Measurements from ENCODE around the gene VARS2.

The VARS2 gene

GRCh38 chr6:30912746-30913520, 1.1 kb upstream of the VARS2 start:
- Mint-ChIP-seq H3K27me3 (ENCODE audit: low read depth) (no peaks in the 10 kb centered on the region), H3K4me1 (peaks cover 54% of the 10 kb centered on the region), H3K36me3 (ENCODE audit: low read depth) (peaks cover 46% of the 10 kb centered on the region), H3K9me3 (no peaks in the 10 kb centered on the region), H3K27ac (peak overlapping the region; percentile 67 to 94 (median 85)), H3K4me3 (peak overlapping the region; percentile 82 to 94 (median 88))
- TF ChIP-seq CTCF (IDR thresholded peaks at IDR 0.05; ENCODE audit: unreplicated experiment in 3 of 3): no peak

- H3K4me1 Mint-ChIP-seq: peaks cover 46% of the 10 kb centered on the region
- no peaks in the 10 kb centered on the region for H3K27me3 Mint-ChIP-seq (ENCODE audit: low read depth)
- H3K4me3 Mint-ChIP-seq: peak overlapping the region; percentile 82 to 94 (median 88)
- H3K9me3 Mint-ChIP-seq: no peaks in the 10 kb centered on the region
- H3K36me3 Mint-ChIP-seq (ENCODE audit: low read depth): peaks cover 47% of the 10 kb centered on the region
- peak overlapping the region; percentile 67 to 94 (median 85) for H3K27ac Mint-ChIP-seq
- TF ChIP-seq CTCF (IDR thresholded peaks at IDR 0.05; ENCODE audit: unreplicated experiment in 3 of 3): no peak
These were observed 340 bp upstream of the VARS2 start for GRCh38 chr6:30913721-30914075.

GRCh38 chr6:30914854-30915590, 984 bp downstream of the VARS2 start:
- peak overlapping the region; percentile 85 to 94 (median 91) for H3K27ac Mint-ChIP-seq
- no peaks in the 10 kb centered on the region for H3K9me3 Mint-ChIP-seq
- peaks cover 55% of the 10 kb centered on the region for H3K36me3 Mint-ChIP-seq (ENCODE audit: low read depth)
- no peak for TF ChIP-seq CTCF (IDR thresholded peaks at IDR 0.05; ENCODE audit: unreplicated experiment in 3 of 3)
- H3K27me3 Mint-ChIP-seq (ENCODE audit: low read depth): no peaks in the 10 kb centered on the region
- H3K4me3 Mint-ChIP-seq: peak overlapping the region; percentile 82 to 94 (median 88)
- peaks cover 40% of the 10 kb centered on the region for H3K4me1 Mint-ChIP-seq

GRCh38 chr6:30915591-30915946, 1.5 kb downstream of the VARS2 start:
- H3K27ac Mint-ChIP-seq: peak overlapping the region; percentile 69 to 91 (median 80)
- no peaks in the 10 kb centered on the region for H3K9me3 Mint-ChIP-seq
- peak overlapping the region; percentile 82 to 94 (median 88) for H3K4me3 Mint-ChIP-seq
- TF ChIP-seq CTCF (IDR thresholded peaks at IDR 0.05; ENCODE audit: unreplicated experiment in 3 of 3): peak; percentile 71 to 78 (median 74)
- H3K27me3 Mint-ChIP-seq (ENCODE audit: low read depth): no peaks in the 10 kb centered on the region
- peaks cover 56% of the 10 kb centered on the region for H3K36me3 Mint-ChIP-seq (ENCODE audit: low read depth)
- H3K4me1 Mint-ChIP-seq: peaks cover 40% of the 10 kb centered on the region

GRCh38 chr6:30917041-30917440, 3.0 kb downstream of the VARS2 start:
- Mint-ChIP-seq H3K4me3 (peak overlapping the region in 1 of 3 experiments; percentile 16), H3K36me3 (ENCODE audit: low read depth) (peaks cover 47% of the 10 kb centered on the region), H3K27me3 (ENCODE audit: low read depth) (no peaks in the 10 kb centered on the region), H3K27ac (peak overlapping the region in 2 of 3 experiments; percentile 21 to 71), H3K4me1 (peaks cover 40% of the 10 kb centered on the region), H3K9me3 (no peaks in the 10 kb centered on the region)
- no peak for TF ChIP-seq CTCF (IDR thresholded peaks at IDR 0.05; ENCODE audit: unreplicated experiment in 3 of 3)

All from nephron (organoid).